Lower lobe of right lung (tissue), 2 donors: ENCODE results near the gene AATK. TPM values are rescaled to one million over a fixed set of nuclear protein-coding genes. Genes with fewer than 3 reads are reported as not detected.
A peak's percentile ranks its signal among the peaks of the same experiment; 100 is the strongest.

ENCODE experiments used
- ATAC-seq, 2 donors: fragments of 200-7000 bp; cut with Tn5 transposase; one replicate each; pipeline ENCODE4 v1.9.1; 2020 to 2022; ENCODE audit warnings: mild to moderate bottlenecking in 2 of 2, moderate library complexity in 2 of 2
- DNase-seq: peaks from one replicate; pipeline ENCODE4 v3.0.0-alpha.2; 2020
- H3K27ac ChIP-seq: fragments of 200-600 bp; one replicate; pipeline ENCODE4 v1.8.0; 2022
- H3K27me3 ChIP-seq: fragments of 200-600 bp; one replicate; pipeline ENCODE4 v1.8.0; 2022; ENCODE audit warnings: low read depth
- H3K36me3 ChIP-seq: fragments of 200-600 bp; one replicate; pipeline ENCODE4 v1.8.0; 2022; ENCODE audit warnings: mild to moderate bottlenecking
- H3K4me1 ChIP-seq: fragments of 200-600 bp; one replicate; pipeline ENCODE4 v1.8.0; 2022
- H3K4me3 ChIP-seq: fragments of 200-600 bp; one replicate; pipeline ENCODE4 v1.8.0; 2022; ENCODE audit warnings: mild to moderate bottlenecking
- H3K9me3 ChIP-seq: fragments of 200-600 bp; one replicate; pipeline ENCODE4 v1.8.0; 2022
- intact Hi-C: fragments of 100-400 bp; cut with DNase I; formaldehyde crosslinking; loops from one replicate; pipeline ENCODE4 v1.11.0; 2022
- total RNA-seq: library from RNA; stranded (reverse); fragmentation: NEBNext Ultra II Directional; extraction: Animal tissue kit (Norgen Biotek cat#: 25700); gene quantifications from one replicate; pipeline ENCODE4 v1.2.1, GENCODE V29; 2021
- TF ChIP-seq, protein P1 (sequence below): fragments of 200-600 bp; IDR thresholded peaks from one replicate; pipeline ENCODE4 v1.8.0; 2022; ENCODE audit warnings: antibody characterized with exemption, mild to moderate bottlenecking
- donor health status: DM: no; HTN: yes; CAD: no; lungs with severe emphysema.

The AATK gene
- total RNA-seq, 1 donor from 2014 or later, result 64.0 TPM

DNA sequence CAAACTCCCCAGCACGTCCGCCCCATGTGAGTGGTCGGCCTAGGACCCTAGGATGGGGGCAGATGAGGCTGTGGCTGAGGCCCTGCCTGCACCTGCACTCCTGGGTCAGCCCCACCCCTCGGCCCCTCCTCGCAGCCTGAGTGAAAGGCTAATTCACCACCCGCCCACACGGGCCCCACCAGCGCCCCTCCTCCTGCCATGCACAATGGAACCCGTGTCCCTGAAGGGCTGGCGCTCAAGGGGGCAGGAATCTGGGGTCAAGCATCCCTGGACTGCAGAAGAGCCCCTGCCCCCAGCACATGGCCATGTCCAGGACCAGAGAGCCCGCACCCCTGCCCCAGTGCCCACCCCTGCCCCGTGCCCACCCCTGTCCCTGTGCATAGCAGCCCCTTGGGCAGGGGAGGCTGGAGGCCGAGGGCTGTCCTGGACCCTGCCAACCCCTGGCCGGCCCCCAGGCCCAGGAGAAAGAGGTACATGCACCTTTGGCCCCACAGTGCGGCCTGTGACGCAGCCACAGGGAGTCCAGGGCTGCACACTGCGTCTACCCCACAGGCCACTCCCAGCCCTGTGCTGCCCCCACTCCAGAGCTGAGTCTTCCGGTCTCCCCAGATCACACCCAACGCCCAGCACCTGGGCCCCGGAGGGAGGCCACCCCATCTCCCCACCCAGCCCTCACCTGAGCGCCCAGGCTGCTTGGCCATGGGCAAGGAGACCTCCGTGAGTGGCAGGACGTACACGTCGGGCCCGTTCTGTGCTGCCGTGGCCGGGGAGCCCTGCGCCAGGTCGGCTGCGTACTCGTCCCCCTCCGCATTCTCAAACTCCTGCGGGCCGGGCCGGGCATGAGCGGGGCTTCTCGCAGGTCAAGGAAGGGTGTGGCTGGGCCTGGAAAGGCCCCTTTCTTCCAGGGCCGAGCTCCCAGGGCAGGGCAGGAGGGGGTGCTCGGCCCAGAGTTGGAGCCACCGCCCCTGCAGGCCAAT is 35.3 kb downstream of the AATK start:
- Histone ChIP-seq H3K36me3 (peaks cover 7% of the 10 kb centered on the region), H3K27ac (peak overlapping the region; percentile 88), H3K9me3 (no peaks in the 10 kb centered on the region), H3K4me3 (peak overlapping the region; percentile 54), H3K27me3 (no peaks in the 10 kb centered on the region), H3K4me1 (peaks cover 10% of the 10 kb centered on the region)
- intact Hi-C loops, result no loop called here
- ATAC-seq (peak; percentile 60 to 67), DNase-seq (peak; percentile 67)
- TF ChIP-seq, protein P1, sequence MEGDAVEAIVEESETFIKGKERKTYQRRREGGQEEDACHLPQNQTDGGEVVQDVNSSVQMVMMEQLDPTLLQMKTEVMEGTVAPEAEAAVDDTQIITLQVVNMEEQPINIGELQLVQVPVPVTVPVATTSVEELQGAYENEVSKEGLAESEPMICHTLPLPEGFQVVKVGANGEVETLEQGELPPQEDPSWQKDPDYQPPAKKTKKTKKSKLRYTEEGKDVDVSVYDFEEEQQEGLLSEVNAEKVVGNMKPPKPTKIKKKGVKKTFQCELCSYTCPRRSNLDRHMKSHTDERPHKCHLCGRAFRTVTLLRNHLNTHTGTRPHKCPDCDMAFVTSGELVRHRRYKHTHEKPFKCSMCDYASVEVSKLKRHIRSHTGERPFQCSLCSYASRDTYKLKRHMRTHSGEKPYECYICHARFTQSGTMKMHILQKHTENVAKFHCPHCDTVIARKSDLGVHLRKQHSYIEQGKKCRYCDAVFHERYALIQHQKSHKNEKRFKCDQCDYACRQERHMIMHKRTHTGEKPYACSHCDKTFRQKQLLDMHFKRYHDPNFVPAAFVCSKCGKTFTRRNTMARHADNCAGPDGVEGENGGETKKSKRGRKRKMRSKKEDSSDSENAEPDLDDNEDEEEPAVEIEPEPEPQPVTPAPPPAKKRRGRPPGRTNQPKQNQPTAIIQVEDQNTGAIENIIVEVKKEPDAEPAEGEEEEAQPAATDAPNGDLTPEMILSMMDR, result no peak

DNA sequence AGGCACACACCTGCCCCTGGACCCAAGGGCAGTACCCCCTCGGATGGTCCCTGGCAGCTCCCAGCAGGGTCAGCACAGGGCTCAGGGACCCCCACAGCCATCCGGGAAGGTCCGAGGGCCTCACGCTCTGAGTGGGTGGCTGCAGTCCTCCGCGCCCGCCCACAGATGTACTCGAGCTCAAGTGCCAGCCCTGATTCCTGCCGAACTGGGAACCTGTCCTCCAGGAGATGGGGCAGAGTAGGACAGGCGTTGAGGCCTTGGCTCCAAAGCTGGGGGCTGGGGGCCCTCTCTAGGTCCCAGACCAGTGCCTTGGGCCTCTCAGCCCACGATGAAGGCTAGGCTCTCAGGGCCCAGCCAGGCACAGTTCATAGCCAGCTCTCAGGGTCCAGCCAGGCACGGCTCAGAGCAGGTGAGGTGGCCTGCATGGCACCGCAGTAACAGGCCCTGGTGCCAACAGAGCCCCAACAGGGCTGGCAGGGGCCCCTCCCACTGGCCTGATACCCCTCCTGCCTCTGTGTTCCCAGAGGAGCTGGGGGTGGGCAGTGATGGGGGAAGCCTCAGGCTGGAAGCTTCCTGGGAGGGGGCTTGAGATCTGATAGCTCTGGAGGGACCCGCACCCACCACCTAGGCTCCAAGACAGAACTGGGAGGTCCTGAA is 36.2 kb downstream of the AATK start:
- H3K4me3 ChIP-seq, result peak overlapping the region; percentile 54
- no peaks in the 10 kb centered on the region for H3K9me3 ChIP-seq
- peaks cover 10% of the 10 kb centered on the region for H3K4me1 ChIP-seq
- ATAC-seq, result peak in 1 of 2 donors; percentile 8
- DNase-seq, result no peak
- intact Hi-C loops, result no loop called here
- no peak overlapping the region for H3K27ac ChIP-seq
- peaks cover 7% of the 10 kb centered on the region for H3K36me3 ChIP-seq
- no peaks in the 10 kb centered on the region for H3K27me3 ChIP-seq
- TF ChIP-seq, protein P1, result no peak

DNA sequence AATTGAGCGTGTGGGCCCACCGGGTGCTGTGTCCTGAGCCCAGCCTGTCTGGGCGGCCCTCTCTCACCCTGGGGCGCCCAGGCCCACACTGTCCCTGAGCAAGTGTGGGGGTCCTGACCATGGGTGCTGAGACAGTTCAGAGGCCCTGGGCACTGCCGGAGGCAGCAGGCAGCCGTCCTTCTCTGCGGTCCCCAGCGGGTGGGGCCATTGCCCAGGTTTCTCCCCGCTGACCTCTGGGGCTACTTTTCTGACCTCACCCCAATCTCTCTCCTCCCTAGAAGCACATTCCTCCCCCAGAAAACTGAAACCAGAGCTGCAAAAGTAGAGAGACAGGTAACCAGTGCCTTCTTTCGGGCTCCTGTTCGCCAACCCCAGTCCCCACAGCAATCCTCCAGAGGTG is 36.7 kb downstream of the AATK start:
- Histone ChIP-seq H3K4me1 (peaks cover 10% of the 10 kb centered on the region), H3K36me3 (peaks cover 10% of the 10 kb centered on the region), H3K27me3 (no peaks in the 10 kb centered on the region), H3K4me3 (no peak overlapping the region), H3K27ac (no peak overlapping the region), H3K9me3 (no peaks in the 10 kb centered on the region)
- no peak for DNase-seq
- TF ChIP-seq, protein P1, result no peak
- intact Hi-C loops, result no loop called here
- ATAC-seq, result no peak

DNA sequence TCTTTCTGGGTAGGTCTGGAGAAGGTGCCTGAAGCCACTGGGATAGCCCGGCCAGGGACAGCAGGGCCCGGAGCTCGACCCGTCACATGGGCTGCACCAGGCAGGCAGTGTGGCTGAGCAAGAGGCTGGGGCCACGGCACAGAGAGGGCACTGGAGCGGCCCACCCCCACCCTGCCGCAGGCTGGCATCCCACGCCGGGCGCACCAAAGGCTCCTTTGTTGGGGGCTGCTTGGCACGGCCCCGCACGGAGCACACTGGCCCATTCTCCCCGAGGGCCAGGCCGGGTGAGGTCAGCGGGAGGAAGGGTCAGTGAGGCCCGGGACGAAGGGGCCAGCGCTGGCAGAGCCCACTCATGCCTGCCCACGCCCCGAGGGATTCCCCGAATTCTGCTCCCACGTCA is 37.2 kb downstream of the AATK start:
- TF ChIP-seq, protein P1, result no peak
- H3K27ac ChIP-seq, result no peak overlapping the region
- H3K36me3 ChIP-seq, result peaks cover 11% of the 10 kb centered on the region
- no peaks in the 10 kb centered on the region for H3K9me3 ChIP-seq
- no peak for ATAC-seq
- H3K27me3 ChIP-seq, result no peaks in the 10 kb centered on the region
- H3K4me3 ChIP-seq, result no peak overlapping the region
- intact Hi-C loops, result no loop called here
- DNase-seq, result no peak
- peaks cover 9% of the 10 kb centered on the region for H3K4me1 ChIP-seq

DNA sequence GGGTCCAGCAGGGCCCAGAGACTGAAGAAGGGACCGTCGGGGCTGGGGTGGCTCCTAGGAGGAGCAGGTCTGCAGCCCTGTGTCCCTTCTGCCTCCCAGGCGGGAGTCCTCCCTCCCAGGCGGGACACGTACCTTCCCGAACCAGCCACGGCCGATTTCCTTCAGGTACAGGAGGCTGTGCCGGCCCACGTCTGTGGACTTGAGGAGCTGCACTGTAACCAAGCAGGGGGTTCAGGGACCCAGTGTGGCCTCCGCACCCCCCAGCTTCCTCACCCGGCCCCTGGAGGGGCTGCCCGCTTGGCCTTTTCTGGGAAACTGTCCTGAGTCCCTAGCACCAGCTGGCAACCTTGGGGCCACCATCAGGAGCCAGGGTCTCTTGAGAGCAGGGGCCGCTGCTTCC is 37.7 kb downstream of the AATK start:
- peaks cover 11% of the 10 kb centered on the region for H3K36me3 ChIP-seq
- H3K27ac ChIP-seq, result no peak overlapping the region
- intact Hi-C loops, result no loop called here
- no peaks in the 10 kb centered on the region for H3K27me3 ChIP-seq
- H3K4me3 ChIP-seq, result no peak overlapping the region
- H3K9me3 ChIP-seq, result no peaks in the 10 kb centered on the region
- ATAC-seq (no peak), DNase-seq (no peak)
- TF ChIP-seq, protein P1, result no peak
- peaks cover 5% of the 10 kb centered on the region for H3K4me1 ChIP-seq
